HepG2 (cell line): Measurements from ENCODE around the gene FOSL2.

Source experiments
- BHLHE40 ChIP-seq: IDR thresholded peaks from 2 replicates; pipeline ENCODE4 v1.6.1; 2011; ENCODE audit warnings: low read length, improper control_type of control experiment
- EZH2 ChIP-seq: conservative IDR thresholded peaks from 2 replicates; pipeline ENCODE4 v1.6.1; 2012; ENCODE audit warnings: mild to moderate bottlenecking, low read depth, low read length, moderate library complexity
- HHEX ChIP-seq: IDR thresholded peaks from 2 replicates; pipeline ENCODE4 v1.6.1; 2016; ENCODE audit warnings: control low read depth
- TAF1 ChIP-seq: sonication (generic); formaldehyde crosslinking; IDR thresholded peaks from 2 replicates; pipeline ENCODE4 v1.4.0; 2020; ENCODE audit warnings: missing genetic modification reagents
- ZNF264 ChIP-seq: sonication (generic); formaldehyde crosslinking; IDR thresholded peaks from 2 replicates; pipeline ENCODE4 v1.4.0; 2020; ENCODE audit warnings: missing genetic modification reagents

DNA sequence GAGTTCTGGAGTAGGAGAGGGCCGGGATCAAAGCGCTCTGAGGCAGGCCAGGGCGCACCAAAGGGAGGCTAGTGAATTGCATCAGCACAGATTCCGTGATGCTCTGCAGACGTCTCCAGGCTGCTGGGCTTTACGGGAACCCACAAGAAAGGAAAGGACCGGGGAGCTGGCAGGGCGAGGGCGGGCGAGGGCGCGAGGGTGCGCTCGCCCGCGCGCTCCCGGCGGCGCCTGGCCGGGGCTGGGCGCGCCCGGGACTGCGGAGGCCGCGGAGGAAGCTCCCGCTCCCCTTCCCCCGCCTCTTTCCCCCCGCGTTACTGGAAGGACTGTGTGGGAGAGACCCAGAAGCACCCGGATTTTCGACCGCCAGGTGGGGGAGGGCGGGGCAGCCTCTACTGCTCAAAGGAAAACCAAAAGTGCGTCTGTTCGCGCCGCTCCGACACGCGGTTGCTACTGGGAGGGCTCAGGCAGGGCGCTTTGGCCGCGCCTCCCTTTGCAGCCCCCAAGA lies 2.4 kb upstream of the FOSL2 start:
- TF ChIP-seq HHEX (CRISPR knock-in tag): no peak
- peak; percentile 51; the same call in 1 of the 2 replicates for TF ChIP-seq TAF1 (CRISPR knock-in tag)
- TF ChIP-seq BHLHE40: peak; percentile 46; the same call in 1 of the 2 replicates
- no peak for TF ChIP-seq ZNF264 (CRISPR knock-in tag)
- no peak for TF ChIP-seq EZH2
